ENCODE measurements around the gene TOR4A.
A peak's percentile ranks its signal among the peaks of the same experiment; 100 is the strongest.
"Not testable (repeated sequence)": the region's sequence is repeated elsewhere in the genome, so short reads cannot be mapped to it uniquely, and the experiment has no call there.

Gene TOR4A

DNA sequence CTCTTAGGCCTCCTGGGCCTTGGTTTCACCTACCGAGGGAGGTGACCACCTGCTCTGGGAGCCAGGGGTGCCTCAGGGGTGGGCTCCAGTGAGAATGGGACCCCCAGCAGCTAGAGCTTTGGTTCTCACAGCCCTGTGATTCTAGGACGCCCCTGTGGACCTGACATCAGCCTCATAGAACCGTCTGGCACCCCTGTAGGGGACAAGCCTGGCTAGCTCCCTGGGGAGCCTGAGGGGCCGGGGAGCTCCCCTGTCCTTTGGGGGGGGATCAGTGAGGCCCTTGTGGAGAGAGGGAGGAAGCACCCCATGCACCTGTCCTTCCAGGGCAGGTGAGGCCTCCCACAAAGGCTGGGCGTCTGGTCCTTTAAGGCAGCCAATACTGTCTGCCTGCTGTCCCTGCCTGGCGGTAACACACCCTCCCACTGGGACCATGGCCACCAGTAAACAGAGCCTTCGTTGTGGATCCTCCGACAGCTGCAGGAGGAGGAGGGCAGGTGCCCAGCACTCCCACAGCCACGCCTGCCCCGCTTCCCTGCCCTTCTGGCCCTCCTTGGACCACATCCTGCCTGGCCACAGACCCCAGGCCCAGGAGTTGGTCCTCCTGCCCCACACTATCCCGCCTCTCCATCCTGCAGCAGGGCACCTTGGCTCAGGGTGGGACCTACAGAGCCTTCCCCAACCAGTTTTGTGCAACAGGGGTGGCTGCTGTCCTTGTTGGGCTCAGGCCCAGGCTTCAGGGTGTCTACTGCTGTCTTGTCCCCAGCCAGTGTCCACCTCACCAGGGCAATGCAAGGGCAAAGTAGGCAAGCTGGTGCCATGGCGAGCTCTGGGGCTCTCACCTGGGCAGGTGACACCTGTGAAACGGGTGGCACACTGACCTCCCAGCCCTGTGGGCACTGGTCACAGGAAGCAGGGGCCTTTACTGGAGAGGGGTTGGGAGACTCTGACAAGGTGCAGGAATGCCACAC is 39.5 kb upstream of the TOR4A start:
- DNase-seq = no peak
- ATAC-seq = no peak

DNA sequence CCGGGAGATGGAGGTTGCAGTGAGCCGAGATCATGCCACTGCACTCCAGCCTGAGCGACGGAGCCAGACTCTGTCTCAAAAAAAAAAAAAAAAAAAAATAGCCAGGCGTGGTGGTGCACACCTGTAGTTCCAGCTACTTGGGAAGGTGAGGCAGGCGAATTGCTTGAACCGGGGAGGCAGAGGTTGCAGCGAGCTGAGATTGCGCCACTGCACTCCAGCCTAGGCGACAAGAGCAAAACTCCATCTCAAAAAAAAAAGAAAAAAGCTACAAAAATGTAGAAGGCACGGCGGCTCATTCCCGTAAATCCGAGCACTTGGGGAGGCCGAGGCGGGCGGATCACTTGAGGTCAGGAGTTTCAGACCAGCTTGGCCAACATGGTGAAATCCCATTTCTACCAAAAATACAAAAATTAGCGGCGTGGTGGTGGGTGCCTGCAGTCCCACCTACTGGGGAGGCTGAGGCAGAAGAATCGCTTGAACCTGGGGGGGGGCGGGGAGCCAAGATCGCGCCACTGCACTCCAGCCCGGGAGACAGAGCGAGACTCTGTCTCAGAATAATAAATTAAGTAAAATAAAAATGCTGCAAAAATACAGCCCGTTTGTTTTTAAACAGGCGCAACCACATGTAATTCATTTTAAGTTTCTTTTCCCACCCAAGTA is 37.9 kb upstream of the TOR4A start:
- ATAC-seq, DNase-seq: not testable (repeated sequence)

DNA sequence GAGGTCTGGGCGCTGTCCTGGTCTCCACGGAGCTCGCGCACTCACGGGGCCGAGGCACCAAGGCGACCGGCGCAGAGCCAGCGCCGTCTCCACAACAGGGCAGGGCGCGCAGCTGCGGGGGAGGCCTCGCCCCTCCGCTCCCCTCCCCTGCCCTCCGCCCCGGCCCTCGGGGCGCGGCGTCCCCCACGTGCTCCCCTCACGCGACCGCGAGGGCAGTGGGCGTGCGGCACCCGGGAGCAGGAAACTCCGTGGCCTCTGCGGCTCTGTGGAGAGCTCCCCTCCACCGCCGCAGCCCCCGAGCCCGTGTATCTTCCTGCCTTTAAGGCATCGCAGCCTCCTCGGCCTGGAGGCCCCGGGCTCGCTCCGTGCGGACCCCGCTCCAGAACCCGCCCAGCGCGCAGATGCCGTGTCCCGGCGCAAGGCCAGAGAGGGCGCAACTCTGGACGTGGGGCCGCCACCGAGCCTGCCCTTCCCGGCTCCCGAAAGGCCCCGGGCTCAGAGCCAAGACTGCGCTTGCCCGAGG is 37.1 kb upstream of the TOR4A start:
- DNase-seq (peak; percentile 76), ATAC-seq (peak; percentile 14)

DNA sequence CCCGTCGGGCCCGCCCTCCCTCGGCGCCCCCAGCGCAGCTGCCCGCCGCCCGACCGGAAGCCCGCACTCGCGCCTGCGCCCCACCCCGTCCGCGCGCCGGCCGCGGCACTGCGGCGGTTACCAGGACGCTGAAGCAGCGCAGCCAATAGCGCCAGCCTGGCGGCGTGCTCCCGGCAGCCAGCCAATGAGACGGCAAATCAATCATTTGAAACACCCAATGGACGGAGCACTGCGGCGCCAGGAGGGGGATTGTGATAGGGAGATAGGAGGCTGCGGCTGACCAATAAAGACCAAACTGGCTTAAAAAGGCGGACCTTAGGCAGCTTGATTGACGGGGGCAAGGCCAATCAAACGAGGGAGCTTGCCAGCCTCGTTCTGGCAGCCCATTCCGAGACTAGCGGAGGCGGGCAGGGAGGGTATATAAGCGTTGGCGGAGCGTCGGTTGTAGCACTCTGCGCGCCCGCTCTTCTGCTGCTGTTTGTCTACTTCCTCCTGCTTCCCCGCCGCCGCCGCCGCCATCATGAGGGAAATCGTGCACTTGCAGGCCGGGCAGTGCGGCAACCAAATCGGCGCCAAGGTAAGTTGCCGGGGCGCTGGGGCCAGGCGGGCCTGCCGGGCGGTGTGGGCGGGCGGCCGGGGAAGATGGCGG is 36.6 kb upstream of the TOR4A start, which contains the start of gene TUBB4B:
Gene TUBB4B (plus strand): TSS at position 447 of the 649 bp plus-strand sequence. CDS start 74 bp downstream, at position 521.
- ATAC-seq (peak; percentile 77), DNase-seq (peak; percentile 95)

DNA sequence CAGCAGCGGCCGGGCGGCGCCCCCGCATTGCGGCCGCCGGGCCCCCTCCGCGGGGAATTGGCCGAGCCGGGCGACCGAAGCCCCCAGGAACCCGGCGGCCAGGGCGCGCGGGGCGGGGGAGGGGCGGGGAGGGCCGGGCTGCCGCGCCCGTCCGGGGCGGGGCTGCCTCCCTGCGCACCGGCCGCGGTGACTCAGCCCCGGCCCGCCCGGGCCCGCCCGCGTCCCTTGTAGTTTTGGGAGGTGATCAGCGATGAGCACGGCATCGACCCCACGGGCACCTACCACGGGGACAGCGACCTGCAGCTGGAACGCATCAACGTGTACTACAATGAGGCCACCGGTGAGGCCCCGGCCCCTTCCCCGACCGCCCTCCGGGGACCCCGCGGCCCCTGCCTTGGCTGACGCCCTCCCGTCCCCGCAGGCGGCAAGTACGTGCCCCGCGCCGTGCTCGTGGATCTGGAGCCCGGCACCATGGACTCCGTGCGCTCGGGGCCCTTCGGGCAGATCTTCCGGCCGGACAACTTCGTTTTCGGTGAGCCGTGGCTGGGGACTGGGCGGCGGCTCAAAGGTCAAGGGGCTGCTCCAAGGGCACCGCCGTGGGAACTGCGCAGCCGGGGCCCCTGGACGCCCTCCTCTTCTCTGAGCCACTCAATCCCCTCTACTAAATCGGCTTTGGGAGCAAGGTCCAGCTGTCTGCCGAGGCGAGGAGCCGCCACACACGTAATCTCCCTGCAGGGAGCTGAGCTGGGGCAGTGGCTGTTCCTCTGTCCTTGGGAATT is 35.8 kb upstream of the TOR4A start:
- DNase-seq = peak; percentile 77
- ATAC-seq = peak; percentile 11

DNA sequence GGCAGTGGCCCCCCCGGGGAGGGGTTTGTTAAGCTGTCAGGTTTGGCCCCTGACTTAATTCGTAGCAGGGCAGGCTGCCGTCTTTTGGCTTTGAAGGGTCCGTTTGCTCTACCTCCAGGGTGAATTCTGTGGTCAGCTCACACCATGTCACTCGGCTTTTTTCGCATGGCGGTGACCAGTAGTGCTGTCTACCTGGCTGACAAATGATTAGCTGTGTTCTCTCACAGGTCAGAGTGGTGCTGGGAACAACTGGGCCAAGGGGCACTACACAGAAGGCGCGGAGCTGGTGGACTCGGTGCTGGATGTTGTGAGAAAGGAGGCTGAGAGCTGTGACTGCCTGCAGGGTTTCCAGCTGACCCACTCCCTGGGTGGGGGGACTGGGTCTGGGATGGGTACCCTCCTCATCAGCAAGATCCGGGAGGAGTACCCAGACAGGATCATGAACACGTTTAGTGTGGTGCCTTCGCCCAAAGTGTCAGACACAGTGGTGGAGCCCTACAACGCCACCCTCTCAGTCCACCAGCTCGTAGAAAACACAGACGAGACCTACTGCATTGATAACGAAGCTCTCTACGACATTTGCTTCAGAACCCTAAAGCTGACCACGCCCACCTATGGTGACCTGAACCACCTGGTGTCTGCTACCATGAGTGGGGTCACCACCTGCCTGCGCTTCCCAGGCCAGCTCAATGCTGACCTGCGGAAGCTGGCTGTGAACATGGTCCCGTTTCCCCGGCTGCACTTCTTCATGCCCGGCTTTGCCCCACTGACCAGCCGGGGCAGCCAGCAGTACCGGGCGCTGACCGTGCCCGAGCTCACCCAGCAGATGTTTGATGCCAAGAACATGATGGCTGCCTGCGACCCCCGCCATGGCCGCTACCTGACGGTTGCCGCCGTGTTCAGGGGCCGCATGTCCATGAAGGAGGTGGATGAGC is 35.0 kb upstream of the TOR4A start:
- DNase-seq = no peak
- ATAC-seq = no peak

DNA sequence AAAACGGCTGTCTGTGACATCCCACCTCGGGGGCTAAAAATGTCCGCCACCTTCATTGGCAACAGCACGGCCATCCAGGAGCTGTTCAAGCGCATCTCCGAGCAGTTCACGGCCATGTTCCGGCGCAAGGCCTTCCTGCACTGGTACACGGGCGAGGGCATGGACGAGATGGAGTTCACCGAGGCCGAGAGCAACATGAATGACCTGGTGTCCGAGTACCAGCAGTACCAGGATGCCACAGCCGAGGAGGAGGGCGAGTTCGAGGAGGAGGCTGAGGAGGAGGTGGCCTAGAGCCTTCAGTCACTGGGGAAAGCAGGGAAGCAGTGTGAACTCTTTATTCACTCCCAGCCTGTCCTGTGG is 34.3 kb upstream of the TOR4A start:
- not testable (repeated sequence) for ATAC-seq, DNase-seq

DNA sequence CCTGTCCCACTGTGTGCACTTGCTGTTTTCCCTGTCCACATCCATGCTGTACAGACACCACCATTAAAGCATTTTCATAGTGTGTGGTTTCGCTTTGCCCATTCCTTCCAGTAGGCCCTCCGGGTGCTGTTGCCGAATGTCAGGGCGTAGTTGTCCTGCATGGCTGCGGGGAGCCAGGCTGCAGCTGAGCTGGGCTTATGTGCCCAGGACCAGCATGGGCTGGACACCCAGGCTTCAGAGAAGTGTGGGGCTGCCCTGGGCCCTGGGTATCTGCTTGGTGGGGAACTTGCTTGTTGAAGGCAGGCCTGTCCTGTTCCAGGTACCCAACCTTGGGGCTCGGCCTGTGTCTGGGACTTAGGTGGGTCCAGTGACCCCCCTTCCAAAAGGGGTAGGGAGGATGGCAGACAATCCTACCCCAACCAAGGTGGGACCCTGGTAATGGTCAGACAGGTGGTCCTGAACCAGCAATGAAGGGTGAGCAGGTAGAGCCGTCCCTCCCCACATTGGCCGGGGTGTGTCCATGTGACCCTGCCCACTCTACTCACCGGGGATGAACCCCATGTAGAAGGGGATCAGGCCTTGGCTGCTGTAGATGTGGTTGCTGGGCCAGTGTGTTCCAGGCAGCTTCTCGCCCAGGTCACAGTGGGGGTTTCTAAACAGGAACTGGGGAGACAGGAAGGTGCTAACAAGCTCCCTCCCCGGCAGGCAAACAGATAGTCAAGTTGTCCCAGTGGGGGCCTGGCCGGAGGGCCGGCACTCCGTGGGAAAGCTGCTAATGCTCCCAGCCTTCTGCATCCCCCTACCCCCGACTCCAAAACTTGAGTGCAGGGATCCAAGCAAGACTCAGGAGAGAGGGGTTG is 33.7 kb upstream of the TOR4A start:
- DNase-seq (no peak), ATAC-seq (no peak)

DNA sequence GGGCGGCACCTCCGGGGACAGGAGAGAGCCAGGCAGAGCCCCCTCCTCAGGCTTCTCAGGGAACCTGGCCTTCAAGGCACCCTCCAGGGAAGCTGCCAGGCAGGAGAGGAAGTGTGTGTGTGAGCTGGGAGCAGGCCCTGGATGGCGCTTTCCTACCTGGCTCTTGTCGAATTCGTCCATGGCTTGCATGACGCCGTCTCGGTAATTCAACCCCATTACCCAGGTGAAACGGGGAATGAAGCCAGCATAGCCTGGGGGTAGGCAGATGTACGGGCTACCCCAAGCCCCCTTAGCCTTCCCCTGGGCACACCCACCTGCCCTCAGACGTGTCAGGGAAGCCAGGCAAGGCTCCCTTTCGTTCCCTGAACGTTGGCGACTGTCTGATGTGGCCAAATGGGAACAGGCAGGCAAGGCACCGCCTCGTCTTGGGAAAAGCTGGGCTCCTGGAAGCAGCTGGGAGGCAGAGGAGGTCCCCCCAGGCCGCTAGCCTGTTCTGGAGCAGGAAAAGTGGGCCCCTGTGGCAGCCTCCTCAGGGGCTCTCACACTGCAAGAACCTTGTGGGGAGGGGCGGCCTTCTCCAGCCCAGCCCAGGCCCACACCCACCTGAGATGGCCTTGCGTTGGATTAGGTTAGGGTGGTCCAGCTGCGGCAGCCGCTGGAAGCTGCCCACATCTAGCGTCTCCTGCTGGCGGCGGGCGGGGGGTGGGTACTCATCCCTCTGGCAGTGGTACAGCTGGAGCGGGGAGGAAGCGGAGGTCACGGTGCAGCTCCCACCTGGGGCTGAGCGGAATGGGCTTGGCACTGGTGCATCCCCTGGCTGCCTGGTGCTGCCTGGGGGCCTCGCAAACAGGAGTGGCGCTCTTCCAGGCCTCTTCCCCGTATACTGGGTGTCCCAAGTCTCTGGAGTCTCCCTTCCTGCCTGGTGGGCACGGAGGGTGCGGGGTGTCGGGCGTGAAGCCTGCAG is 32.8 kb upstream of the TOR4A start:
- ATAC-seq = no peak
- DNase-seq = no peak

DNA sequence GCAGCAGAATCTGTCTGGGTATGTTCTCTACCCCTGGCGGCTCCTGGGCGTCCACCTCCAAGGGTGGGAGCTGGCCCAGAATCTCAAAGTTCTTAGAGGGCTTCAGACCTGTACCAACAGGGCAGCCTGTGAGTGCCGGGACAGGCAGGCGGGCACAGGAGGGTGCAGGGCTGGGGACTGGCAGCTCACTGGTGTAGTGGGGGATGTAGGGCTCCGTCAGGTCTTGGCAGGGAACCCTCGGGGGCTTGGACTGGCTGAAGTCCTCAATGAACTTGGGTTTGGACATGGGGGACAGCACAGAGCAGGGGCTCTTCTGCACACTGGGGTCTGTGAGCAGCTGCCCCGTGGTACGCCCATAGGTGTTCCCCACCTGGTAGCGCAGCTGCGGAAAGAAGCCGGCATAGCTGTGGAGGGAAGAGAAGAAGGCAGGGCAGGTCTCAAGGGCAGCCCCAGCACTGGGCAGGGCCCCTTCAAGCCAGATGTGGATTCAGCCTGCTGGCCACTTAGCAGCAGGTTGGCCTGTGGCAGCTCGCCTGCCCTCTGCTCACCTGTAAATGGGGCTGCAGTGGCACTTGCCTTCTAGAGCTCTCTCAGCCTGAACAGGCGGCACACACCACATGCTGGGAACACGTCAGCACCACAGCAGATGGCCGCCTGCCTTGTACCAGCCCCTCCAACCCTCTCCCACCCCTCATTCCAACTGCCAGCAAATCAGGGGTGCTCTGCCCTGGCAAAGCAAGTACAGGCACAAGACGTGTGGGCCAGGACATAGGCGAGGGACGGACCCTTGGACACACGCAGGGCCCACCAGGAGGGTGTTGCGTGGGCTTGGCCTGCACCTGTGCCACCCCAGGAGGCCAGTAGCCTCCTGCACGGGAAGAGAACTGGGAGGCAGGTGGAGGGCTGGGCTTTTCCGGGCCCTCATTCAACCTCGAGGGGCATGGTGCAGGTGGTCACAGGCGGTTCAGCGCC is 31.8 kb upstream of the TOR4A start:
- ATAC-seq (no peak), DNase-seq (no peak)

DNA sequence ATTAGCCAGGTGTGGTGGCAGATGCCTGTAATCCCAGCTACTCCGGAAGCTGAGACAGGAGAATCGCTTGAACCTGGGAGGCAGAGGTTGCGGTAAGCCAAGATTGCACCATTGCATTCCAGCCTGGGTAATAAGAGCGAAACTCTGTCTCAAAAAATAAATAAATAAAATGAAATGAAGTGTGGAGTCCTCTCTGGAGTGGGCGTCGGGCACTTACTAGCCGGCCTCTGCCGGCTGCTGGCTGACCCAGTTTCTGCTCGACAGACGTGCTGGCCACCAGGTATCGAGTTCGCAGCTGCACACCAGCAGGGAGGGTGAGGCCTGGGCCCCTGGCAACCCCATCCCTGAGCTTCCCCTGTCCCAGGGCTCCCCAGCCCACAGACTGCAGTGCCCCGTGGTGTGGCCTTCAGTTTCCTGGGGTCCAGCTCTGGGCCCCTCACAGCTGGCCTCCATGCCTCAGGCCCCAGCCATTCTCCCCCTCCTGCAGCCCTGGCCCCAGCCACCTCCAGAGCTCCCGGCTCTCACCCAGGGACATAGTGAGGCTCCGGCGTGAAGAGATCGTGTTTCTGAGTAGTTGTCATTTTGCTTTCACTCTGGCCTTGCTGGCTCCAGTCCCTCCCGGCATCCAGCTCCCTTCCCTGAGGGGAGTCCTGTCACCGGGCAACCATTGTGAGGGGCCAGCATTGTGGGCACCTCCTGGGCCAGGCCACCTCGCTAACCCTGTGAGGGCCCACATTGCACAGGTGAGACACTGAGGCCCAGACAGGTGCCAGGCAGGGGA is 30.2 kb upstream of the TOR4A start:
- DNase-seq (no peak), ATAC-seq (no peak)

DNA sequence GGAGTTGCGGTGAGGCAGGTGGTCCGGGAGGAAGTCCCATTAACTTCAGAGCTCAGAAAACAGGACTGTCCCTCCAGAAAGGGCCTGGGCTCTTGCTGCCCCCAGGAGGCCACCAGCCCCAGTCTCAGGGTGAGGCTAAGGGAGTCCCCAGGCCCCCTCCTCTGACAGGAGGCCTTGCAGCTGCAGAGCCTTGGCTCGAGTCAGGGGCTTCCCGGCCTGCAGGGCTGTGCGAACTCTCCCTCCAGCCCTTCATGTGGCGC is 29.7 kb upstream of the TOR4A start:
- ATAC-seq = no peak
- DNase-seq = no peak

DNA sequence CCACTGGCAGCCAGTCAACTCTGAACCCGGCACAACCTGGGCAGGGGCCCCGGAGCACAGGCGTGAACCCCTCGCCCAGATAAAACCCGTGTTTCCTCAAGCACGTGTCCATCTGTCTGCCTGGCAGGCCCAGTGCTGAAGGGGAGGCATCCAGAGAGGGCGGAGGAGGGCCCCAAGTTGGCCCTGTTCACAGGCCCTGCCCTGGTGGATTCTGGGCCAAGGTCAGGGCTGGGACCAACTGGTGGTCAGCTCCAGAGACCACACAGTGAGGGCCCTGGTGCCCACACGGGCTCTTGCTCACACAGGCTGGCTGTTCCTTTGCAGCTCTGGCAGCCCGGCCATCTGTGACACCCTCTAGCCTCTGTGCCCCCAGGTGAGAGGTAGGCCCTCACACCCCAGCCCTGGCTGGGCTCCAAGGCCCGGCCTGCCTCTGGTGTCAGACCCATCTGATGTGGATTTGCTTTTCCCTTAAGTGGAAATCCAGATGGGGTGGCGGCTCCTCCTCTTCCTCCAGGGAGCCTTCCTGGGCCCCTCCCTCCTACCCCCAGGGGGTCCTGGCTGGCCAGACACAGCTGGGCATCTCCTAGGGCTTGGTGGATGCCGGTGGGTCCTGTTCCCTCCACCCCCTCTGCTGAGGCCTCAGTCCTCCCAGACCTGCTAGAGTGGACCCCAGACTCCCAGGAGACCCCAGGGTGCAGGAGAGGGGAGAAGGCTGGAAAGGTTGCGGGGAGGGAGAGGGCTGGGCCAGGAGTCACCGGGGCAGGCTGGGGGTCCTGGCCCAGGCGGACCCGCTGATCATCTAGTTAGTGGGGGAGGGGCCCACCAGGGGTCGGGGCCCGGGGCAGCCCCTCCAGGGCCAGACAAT is 27.0 kb upstream of the TOR4A start:
- ATAC-seq (no peak), DNase-seq (no peak)

DNA sequence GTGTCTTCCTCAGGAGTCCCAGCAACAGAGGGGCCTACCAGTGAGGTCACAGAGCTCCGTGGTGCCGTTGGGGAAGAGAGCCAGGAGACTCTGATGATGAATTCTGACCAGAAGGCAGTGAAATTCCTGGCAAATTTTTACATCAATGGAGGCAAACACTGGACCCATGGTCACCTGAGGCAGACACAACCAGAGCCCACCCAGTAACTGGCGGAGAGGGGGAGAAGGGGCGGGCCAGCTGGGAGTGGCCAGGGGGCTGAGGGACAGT is 26.4 kb upstream of the TOR4A start, which contains the start of gene STPG3:
Gene STPG3 (plus strand): TSS at position 93 of the 268 bp plus-strand sequence. CDS start 1 bp downstream, at position 94.
- DNase-seq = no peak
- no peak for ATAC-seq

DNA sequence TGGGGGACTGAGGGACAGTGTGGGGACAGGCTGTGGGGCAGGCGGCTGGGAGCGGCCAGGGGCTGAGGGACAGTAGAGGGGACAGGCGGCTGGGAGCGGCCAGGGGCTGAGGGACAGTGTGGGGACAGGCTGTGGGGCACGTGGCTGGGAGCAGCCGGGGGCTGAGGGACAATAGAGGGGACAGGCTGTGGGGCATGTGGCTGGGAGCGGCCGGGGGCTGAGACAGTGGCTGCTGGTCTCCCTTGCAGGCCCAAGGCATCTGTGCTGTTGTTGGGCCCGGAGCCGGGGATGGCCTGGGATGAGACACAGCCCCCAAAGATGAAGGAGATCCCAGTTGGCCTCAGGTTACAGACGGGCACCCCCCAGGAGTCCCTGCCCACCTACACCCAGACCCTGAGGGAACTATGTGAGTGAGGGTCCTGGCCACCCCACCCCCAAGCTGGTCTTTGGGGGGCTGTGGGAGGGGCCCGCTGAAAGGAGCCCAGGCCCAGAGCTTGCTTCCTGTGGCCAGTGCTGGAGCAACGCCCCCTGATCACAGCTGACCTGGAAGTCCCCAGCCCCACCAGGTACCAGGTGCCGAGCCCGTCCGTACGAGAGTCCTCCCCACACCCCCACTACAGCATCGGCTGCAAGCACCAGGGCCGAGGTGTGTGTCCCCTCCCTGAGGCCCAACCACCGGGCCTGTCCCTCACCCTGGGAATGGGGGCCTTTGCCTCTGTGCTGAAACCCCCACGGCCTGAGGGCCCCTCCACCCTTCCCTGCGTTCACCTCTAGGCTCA is 25.8 kb upstream of the TOR4A start:
- no peak for DNase-seq
- ATAC-seq = no peak

All from stimulated activated naive CD8-positive, alpha-beta T cell treated with anti-CD3 and anti-CD28 coated beads, Interleukin-15, Interleukin-2, amounts not matched to agents 100 U/mL and 50 U/mL, for 24 hours (primary cell).